GM12873 (cell line): Measurements from ENCODE around the gene KCNQ5.

Experiments used
- TF ChIP-seq, protein P1 (sequence below): IDR thresholded peaks from 2 replicates; pipeline ENCODE4 v1.5.1; 2012; ENCODE audit warnings: low read depth, mild to moderate bottlenecking, moderate library complexity, low read length, control low read depth; ENCODE audit not compliant: insufficient read depth; ENCODE audit errors: missing control alignments

KCNQ5 gene

GRCh38 chr6:72689107-72689954, 67.5 kb downstream of the KCNQ5 start:
- TF ChIP-seq, protein P1, sequence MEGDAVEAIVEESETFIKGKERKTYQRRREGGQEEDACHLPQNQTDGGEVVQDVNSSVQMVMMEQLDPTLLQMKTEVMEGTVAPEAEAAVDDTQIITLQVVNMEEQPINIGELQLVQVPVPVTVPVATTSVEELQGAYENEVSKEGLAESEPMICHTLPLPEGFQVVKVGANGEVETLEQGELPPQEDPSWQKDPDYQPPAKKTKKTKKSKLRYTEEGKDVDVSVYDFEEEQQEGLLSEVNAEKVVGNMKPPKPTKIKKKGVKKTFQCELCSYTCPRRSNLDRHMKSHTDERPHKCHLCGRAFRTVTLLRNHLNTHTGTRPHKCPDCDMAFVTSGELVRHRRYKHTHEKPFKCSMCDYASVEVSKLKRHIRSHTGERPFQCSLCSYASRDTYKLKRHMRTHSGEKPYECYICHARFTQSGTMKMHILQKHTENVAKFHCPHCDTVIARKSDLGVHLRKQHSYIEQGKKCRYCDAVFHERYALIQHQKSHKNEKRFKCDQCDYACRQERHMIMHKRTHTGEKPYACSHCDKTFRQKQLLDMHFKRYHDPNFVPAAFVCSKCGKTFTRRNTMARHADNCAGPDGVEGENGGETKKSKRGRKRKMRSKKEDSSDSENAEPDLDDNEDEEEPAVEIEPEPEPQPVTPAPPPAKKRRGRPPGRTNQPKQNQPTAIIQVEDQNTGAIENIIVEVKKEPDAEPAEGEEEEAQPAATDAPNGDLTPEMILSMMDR: no peak

DNA sequence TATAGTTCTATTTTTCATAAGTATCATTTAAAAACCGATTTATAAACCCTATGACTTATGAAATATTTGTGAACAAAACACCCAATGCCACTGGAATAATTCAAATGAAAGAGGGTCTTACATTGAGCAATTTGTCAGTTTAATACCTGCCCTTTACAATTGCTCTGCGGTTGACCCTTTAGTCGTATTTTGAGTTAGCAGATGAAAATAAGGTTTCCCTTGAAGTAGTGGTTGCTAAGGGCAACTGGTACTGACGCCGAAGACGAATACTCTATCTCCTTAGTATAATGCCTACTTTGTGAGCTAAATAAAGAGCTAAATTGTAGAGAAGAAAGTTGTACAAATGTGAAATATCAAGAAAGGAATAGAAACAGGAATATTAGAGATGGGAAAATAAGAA, 69.4 kb downstream of the KCNQ5 start:
- TF ChIP-seq, protein P1: no peak

- TF ChIP-seq, protein P1: no peak
Observed at GRCh38 chr6:72696055-72696454, 74.2 kb downstream of the KCNQ5 start.

DNA sequence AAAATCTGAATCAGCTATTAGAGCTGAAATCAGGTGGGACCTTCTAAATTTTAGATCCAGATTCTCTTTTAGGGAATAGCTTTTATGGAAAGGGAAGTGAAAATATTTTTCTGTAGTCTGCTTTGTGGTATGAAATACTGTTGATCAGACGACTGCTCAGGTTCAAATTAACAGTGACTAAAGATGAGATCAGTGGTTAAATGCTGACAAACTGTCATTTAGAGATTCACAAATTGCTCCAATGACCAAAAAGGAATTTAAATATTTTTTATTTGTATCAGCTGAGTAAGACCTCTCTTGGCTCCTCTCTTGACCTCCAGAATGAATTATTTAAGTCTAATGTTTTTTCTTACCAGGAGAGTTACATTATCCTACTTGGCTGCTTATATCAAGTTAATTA, 77.3 kb downstream of the KCNQ5 start:
- TF ChIP-seq, protein P1: no peak

DNA sequence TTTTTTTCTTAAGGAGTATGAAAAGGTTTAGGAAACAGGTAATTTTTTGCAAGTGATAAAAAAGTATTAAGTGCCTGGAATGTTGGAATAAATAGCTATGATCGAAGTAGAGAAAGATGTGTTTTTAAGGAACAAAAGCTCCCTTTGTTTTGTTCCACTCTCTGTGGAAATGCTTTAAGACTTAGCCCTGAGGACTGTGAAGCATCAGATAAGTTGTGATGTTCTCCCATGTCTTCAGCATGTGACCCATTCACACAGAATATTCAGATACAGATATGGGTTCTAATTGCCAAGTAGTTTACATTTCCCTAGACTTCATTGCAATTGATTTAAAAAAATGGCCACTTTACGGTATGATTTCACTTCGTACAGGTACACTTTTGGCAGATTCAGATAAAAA, 80.6 kb downstream of the KCNQ5 start:
- TF ChIP-seq, protein P1: no peak

DNA sequence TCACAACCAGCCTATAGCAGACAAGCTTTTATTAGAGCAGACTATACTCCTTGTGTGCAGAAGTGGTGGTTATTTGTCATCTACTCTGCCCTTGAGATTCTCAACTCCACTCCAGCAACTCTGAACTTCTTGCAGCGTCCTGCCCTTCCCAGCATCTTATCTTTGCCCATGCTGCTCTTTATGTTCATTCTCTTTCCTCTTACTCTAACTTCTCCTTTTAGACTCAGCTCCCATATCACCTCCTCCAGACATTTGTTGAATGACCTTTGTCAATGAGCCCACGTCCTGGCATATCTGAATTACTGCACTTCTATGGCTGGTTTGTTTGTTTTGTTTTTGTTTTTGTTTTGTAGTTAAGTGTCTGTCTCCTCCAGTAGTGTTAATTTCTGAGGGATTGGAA, 81.2 kb downstream of the KCNQ5 start:
- TF ChIP-seq, protein P1: no peak

- TF ChIP-seq, protein P1: no peak
Observed at GRCh38 chr6:72704979-72705378, 83.1 kb downstream of the KCNQ5 start.
